OCI-LY7 (cell line): Measurements from ENCODE around the gene NHP2. TPM values are rescaled to one million over a fixed set of nuclear protein-coding genes. Genes with fewer than 3 reads are reported as not detected.

Source experiments
- BruUV-seq: library from RNA; stranded (reverse); fragments of 400-500 nt; replicated peaks from 2 replicates; lab custom pipeline; 2021; lab: Mats Ljungman, UMichigan
- CTCF ChIA-PET: fragments of 300-600 bp; sonication (Branson Sonifier 250); formaldehyde crosslinking; loops from one replicate; lab custom pipeline; 2022; ENCODE audit warnings: antibody characterized with exemption; ENCODE audit not compliant: unreplicated experiment; lab: Charles Lee
- POLR2A ChIA-PET: fragments of 300-600 bp; sonication (Branson Sonifier 250); formaldehyde crosslinking; loops from one replicate; lab custom pipeline; 2022; ENCODE audit warnings: antibody characterized with exemption; lab: Charles Lee
- DNase-seq: peaks from one replicate; pipeline ENCODE4 v3.0.0-alpha.2; 2015; ENCODE audit warnings: low spot score
- H2AFZ ChIP-seq: fragments of 200-600 bp; sonication (generic), shearing (Covaris generic); 2 replicates; pipeline ENCODE4 v1.6.1; 2014; ENCODE audit warnings: mild to moderate bottlenecking, antibody characterized with exemption, low read length, moderate library complexity
- H3K27ac ChIP-seq: fragments of 200-600 bp; sonication (generic); 2 replicates; pipeline ENCODE4 v1.5.1; 2014; ENCODE audit warnings: mixed run types, low read depth, mild to moderate bottlenecking, moderate library complexity, low read length, inconsistent platforms; ENCODE audit not compliant: poor library complexity, severe bottlenecking
- H3K36me3 ChIP-seq: fragments of 200-600 bp; sonication (generic); 2 replicates; pipeline ENCODE4 v1.6.1; 2014; ENCODE audit warnings: mild to moderate bottlenecking, antibody characterized with exemption, low read length, moderate library complexity, mixed read lengths; ENCODE audit not compliant: insufficient read depth
- H3K4me1 ChIP-seq: fragments of 200-600 bp; sonication (generic); 2 replicates; pipeline ENCODE4 v1.5.1; 2014; ENCODE audit warnings: mild to moderate bottlenecking, low read length; ENCODE audit not compliant: insufficient read depth, poor library complexity, severe bottlenecking
- H3K4me2 ChIP-seq: fragments of 200-600 bp; sonication (generic); 2 replicates; pipeline ENCODE4 v1.6.1; 2014; ENCODE audit warnings: mild to moderate bottlenecking, low read length
- H3K4me3 ChIP-seq: fragments of 200-600 bp; sonication (generic); 2 replicates; pipeline ENCODE4 v1.5.1; 2014; ENCODE audit warnings: mild to moderate bottlenecking, low read depth, low read length; ENCODE audit not compliant: poor library complexity, severe bottlenecking
- H3K79me2 ChIP-seq: fragments of 200-600 bp; sonication (generic); 2 replicates; pipeline ENCODE4 v1.6.1; 2016; ENCODE audit warnings: low read depth, mild to moderate bottlenecking, low read length, moderate library complexity, mixed read lengths; ENCODE audit not compliant: insufficient read depth
- H3K9me2 ChIP-seq: fragments of 200-600 bp; sonication (generic); 2 replicates; pipeline ENCODE4 v1.6.1; 2016; ENCODE audit warnings: mild to moderate bottlenecking, low read length, mixed read lengths; ENCODE audit not compliant: insufficient read depth
- H3K9me3 ChIP-seq: fragments of 200-600 bp; sonication (generic); 2 replicates; pipeline ENCODE4 v1.6.1; 2014; ENCODE audit warnings: mild to moderate bottlenecking, mixed run types, low read length, mixed read lengths
- H4K20me1 ChIP-seq: fragments of 200-600 bp; sonication (generic); 2 replicates; pipeline ENCODE4 v1.6.1; 2014; ENCODE audit warnings: mild to moderate bottlenecking, antibody characterized with exemption, low read length, moderate library complexity, mixed read lengths; ENCODE audit not compliant: insufficient read depth
- EZH2phosphoT487 ChIP-seq: fragments of 200-600 bp; sonication (generic); IDR thresholded peaks from 2 replicates; pipeline ENCODE4 v1.6.1; 2018; ENCODE audit warnings: low read depth, borderline replicate concordance, mild to moderate bottlenecking, mixed run types, antibody characterized with exemption, low read length, moderate library complexity, mixed read lengths
- intact Hi-C: fragments of 100-400 bp; cut with micrococcal nuclease; formaldehyde crosslinking; loops from one replicate; pipeline ENCODE4 v1.10.0; 2022; ENCODE audit not compliant: unreplicated experiment
- total RNA-seq, 2 experiments: library from RNA; depleted of rRNA in 1 of 2; stranded (reverse); fragments of >200 nt in 1 of 2; shearing (Covaris generic) in 1 of 2; gene quantifications; 2 replicates each; pipeline ENCODE4 v1.2.3, GENCODE V29; 2014 to 2022
- TF ChIP-seq, protein P1 (sequence below): fragments of 200-600 bp; sonication (generic); conservative IDR thresholded peaks from 2 replicates; pipeline ENCODE4 v1.5.1; 2014; ENCODE audit warnings: mild to moderate bottlenecking, antibody characterized with exemption, low read length, moderate library complexity, mixed read lengths

Gene NHP2
- total RNA-seq, 2 experiments from 2014 or later = 216 to 309 TPM

- Histone ChIP-seq H3K4me2 (peak overlapping the region; percentile 9; the same call in 1 of the 2 replicates), H3K27ac (no peak overlapping the region), H3K79me2 (peaks cover 21% of the 10 kb centered on the region; the same call in 1 of the 2 replicates), H3K9me3 (no peaks in the 10 kb centered on the region), H3K9me2 (no peaks in the 10 kb centered on the region), H3K4me3 (no peak overlapping the region), H2AFZ (no peak overlapping the region), H3K4me1 (peaks cover 57% of the 10 kb centered on the region), H4K20me1 (no peaks in the 10 kb centered on the region), H3K36me3 (peaks cover 71% of the 10 kb centered on the region)
- intact Hi-C loops = no loop called here
- BruUV-seq = no TSS peak
- TF ChIP-seq, protein P1, sequence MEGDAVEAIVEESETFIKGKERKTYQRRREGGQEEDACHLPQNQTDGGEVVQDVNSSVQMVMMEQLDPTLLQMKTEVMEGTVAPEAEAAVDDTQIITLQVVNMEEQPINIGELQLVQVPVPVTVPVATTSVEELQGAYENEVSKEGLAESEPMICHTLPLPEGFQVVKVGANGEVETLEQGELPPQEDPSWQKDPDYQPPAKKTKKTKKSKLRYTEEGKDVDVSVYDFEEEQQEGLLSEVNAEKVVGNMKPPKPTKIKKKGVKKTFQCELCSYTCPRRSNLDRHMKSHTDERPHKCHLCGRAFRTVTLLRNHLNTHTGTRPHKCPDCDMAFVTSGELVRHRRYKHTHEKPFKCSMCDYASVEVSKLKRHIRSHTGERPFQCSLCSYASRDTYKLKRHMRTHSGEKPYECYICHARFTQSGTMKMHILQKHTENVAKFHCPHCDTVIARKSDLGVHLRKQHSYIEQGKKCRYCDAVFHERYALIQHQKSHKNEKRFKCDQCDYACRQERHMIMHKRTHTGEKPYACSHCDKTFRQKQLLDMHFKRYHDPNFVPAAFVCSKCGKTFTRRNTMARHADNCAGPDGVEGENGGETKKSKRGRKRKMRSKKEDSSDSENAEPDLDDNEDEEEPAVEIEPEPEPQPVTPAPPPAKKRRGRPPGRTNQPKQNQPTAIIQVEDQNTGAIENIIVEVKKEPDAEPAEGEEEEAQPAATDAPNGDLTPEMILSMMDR = no peak
- TF ChIP-seq EZH2phosphoT487 = no peak
- ChIA-PET POLR2A (interaction anchor here (0.8 kb wide), 1 partner anchor 8 kb away, joined by 3 read pairs; no protein-coding TSS in a partner anchor), CTCF (no interaction called here)
- DNase-seq = no peak
These were observed 30.4 kb downstream of the NHP2 start for GRCh38 chr5:178123094-178123965.

GRCh38 chr5:178122346-178122745, 31.3 kb downstream of the NHP2 start:
- intact Hi-C loops = no loop called here

More at GRCh38 chr5:178122346-178122745, 31.3 kb downstream of the NHP2 start:
- Histone ChIP-seq H3K9me3 (no peaks in the 10 kb centered on the region), H2AFZ (no peak overlapping the region), H3K4me2 (peak overlapping the region; percentile 68), H3K4me1 (peaks cover 67% of the 10 kb centered on the region), H4K20me1 (no peaks in the 10 kb centered on the region), H3K4me3 (no peak overlapping the region), H3K36me3 (peaks cover 69% of the 10 kb centered on the region), H3K9me2 (no peaks in the 10 kb centered on the region), H3K79me2 (peaks cover 31% of the 10 kb centered on the region; the same call in 1 of the 2 replicates), H3K27ac (peak overlapping the region; percentile 90)
- no peak for DNase-seq
- ChIA-PET POLR2A (interaction anchor here (0.5 kb wide), 1 partner anchor 16 kb away, joined by 3 read pairs; no protein-coding TSS in a partner anchor), CTCF (interaction anchor here (3.1 kb wide), 1 partner anchor 46 kb away, joined by 17 read pairs; no protein-coding TSS in a partner anchor)
- BruUV-seq = no TSS peak
- TF ChIP-seq, protein P1 = no peak
- TF ChIP-seq EZH2phosphoT487 = no peak
